Breast epithelium (tissue), 3 donors: ENCODE measurements around the gene COL23A1.

Experiments used
- CTCF ChIP-seq, 3 donors: fragments of 450-650 bp; IDR thresholded peaks; one replicate each; pipeline ENCODE4 v1.5.1; 2016 to 2017; ENCODE audit warnings: antibody characterized with exemption in 3 of 3, mild to moderate bottlenecking in 3 of 3, moderate library complexity in 3 of 3
- POLR2A ChIP-seq: fragments of 450-650 bp; IDR thresholded peaks from one replicate; pipeline ENCODE4 v1.6.1; 2016; ENCODE audit warnings: antibody characterized with exemption, mild to moderate bottlenecking, moderate library complexity

GRCh38 chr5:178505639-178506407, 84.4 kb downstream of the COL23A1 start:
- TF ChIP-seq POLR2A (no peak), CTCF (IDR thresholded peaks at IDR 0.05) (no peak)
